IMR-90 (cell line): ENCODE data around the gene LSM2. TPM values are rescaled to one million over a fixed set of nuclear protein-coding genes. Genes with fewer than 3 reads are reported as not detected.
"Not testable (repeated sequence)": the region's sequence is repeated elsewhere in the genome, so short reads cannot be mapped to it uniquely, and the experiment has no call there.

Source experiments
- ATAC-seq: fragments of 200-7000 bp; cut with Tn5 transposase; 2 replicates; pipeline ENCODE4 v1.9.1; 2020; ENCODE audit warnings: low read depth, mild to moderate bottlenecking, moderate library complexity
- BruUV-seq: library from RNA; stranded (reverse); fragments of 400-500 nt; replicated peaks from 2 replicates; lab custom pipeline; 2021; lab: Mats Ljungman, UMichigan
- CTCF ChIA-PET: fragments of 300-600 bp; formaldehyde crosslinking; extraction: SDS; loops from one replicate; lab custom pipeline; 2021; ENCODE audit warnings: antibody characterized with exemption; lab: Yijun Ruan, JAX
- POLR2A ChIA-PET: fragments of 300-600 bp; sonication (Branson Sonifier 250); formaldehyde crosslinking; loops from one replicate; lab custom pipeline; 2022; ENCODE audit warnings: antibody characterized with exemption; ENCODE audit not compliant: unreplicated experiment; lab: Charles Lee
- DNase-seq: peaks from one replicate; pipeline ENCODE4 v3.0.0; 2013
- H2AFZ ChIP-seq: replicated peaks from 2 replicates; pipeline ENCODE3; 2013; ENCODE audit warnings: low read length, mild to moderate bottlenecking; ENCODE audit not compliant: poor library complexity
- H2AK5ac ChIP-seq: 2 replicates; pipeline ENCODE4 v1.6.1; 2013; ENCODE audit warnings: low read depth, low read length, inconsistent platforms
- H2AK9ac ChIP-seq: replicated peaks from 2 replicates; pipeline ENCODE3; 2013; ENCODE audit warnings: mild to moderate bottlenecking, low read depth, low read length, moderate library complexity; ENCODE audit not compliant: poor library complexity
- H2BK120ac ChIP-seq: 2 replicates; pipeline ENCODE4 v1.6.1; 2013; ENCODE audit warnings: low read depth, low read length, inconsistent platforms
- H2BK15ac ChIP-seq: 3 replicates; pipeline ENCODE4 v1.6.1; 2013; ENCODE audit warnings: low read depth, low read length, inconsistent platforms
- H2BK20ac ChIP-seq: 2 replicates; pipeline ENCODE4 v1.6.1; 2013; ENCODE audit warnings: low read depth, mild to moderate bottlenecking, inconsistent platforms, low read length, moderate library complexity
- H2BK5ac ChIP-seq: 2 replicates; pipeline ENCODE4 v1.6.1; 2013; ENCODE audit warnings: mild to moderate bottlenecking, low read depth, low read length, inconsistent platforms; ENCODE audit not compliant: poor library complexity, severe bottlenecking
- H3K14ac ChIP-seq: replicated peaks from 2 replicates; pipeline ENCODE4 v1.6.1; 2013; ENCODE audit warnings: low read depth, low read length, inconsistent platforms
- H3K18ac ChIP-seq: 2 replicates; pipeline ENCODE4 v1.6.1; 2013; ENCODE audit warnings: low read depth, low read length, control low read depth
- H3K23ac ChIP-seq: 2 replicates; pipeline ENCODE4 v1.6.1; 2013; ENCODE audit warnings: low read depth, low read length, inconsistent platforms
- H3K27ac ChIP-seq: 2 replicates; pipeline ENCODE4 v1.5.1; 2013; ENCODE audit warnings: mild to moderate bottlenecking, control low read depth, low read length; ENCODE audit not compliant: insufficient read depth
- H3K27me3 ChIP-seq: 2 replicates; pipeline ENCODE4 v1.6.1; 2013; ENCODE audit warnings: low read length; ENCODE audit not compliant: control insufficient read depth, insufficient read depth
- H3K36me3 ChIP-seq: 2 replicates; pipeline ENCODE4 v1.6.1; 2013; ENCODE audit warnings: low read length, mixed read lengths; ENCODE audit not compliant: control insufficient read depth, insufficient read depth
- H3K4ac ChIP-seq: 2 replicates; pipeline ENCODE4 v1.6.1; 2013; ENCODE audit warnings: low read depth, low read length, inconsistent platforms
- H3K4me1 ChIP-seq: 2 replicates; pipeline ENCODE4 v1.6.1; 2013; ENCODE audit warnings: low read length, mixed read lengths; ENCODE audit not compliant: control insufficient read depth, insufficient read depth
- H3K4me2 ChIP-seq: 2 replicates; pipeline ENCODE4 v1.6.1; 2013; ENCODE audit warnings: low read depth, mild to moderate bottlenecking, control low read depth, low read length, moderate library complexity
- H3K4me3 ChIP-seq: 2 replicates; pipeline ENCODE4 v1.5.1; 2013; ENCODE audit warnings: low read depth, mild to moderate bottlenecking, control low read depth, low read length, moderate library complexity; ENCODE audit not compliant: insufficient read depth
- H3K56ac ChIP-seq: 2 replicates; pipeline ENCODE4 v1.6.1; 2013; ENCODE audit warnings: low read length, inconsistent platforms; ENCODE audit not compliant: insufficient read depth; ENCODE audit errors: extremely low read depth
- H3K79me1 ChIP-seq, 2 experiments: 2 replicates each; pipeline ENCODE4 v1.6.1; 2013; ENCODE audit warnings: low read length in 2 of 2, inconsistent platforms in 1 of 2, low read depth in 1 of 2
- H3K9ac ChIP-seq: 2 replicates; pipeline ENCODE4 v1.6.1; 2013; ENCODE audit warnings: low read depth, low read length, control low read depth
- H3K9me1 ChIP-seq: 2 replicates; pipeline ENCODE4 v1.6.1; 2013; ENCODE audit warnings: low read length, inconsistent platforms; ENCODE audit not compliant: insufficient read depth
- H3K9me3 ChIP-seq: 2 replicates; pipeline ENCODE4 v1.6.1; 2013; ENCODE audit warnings: low read length; ENCODE audit not compliant: control insufficient read depth, insufficient read depth
- H4K20me1 ChIP-seq: 2 replicates; pipeline ENCODE4 v1.6.1; 2013; ENCODE audit warnings: low read length, inconsistent platforms; ENCODE audit not compliant: insufficient read depth
- H4K5ac ChIP-seq: 2 replicates; pipeline ENCODE4 v1.6.1; 2013; ENCODE audit warnings: mild to moderate bottlenecking, low read depth, low read length, control low read depth
- H4K8ac ChIP-seq, 2 experiments: 2 replicates each; pipeline ENCODE4 v1.6.1; 2013; ENCODE audit warnings: low read depth in 2 of 2, low read length in 2 of 2, control low read depth in 1 of 2, inconsistent platforms in 1 of 2
- H4K91ac ChIP-seq: 2 replicates; pipeline ENCODE4 v1.6.1; 2013; ENCODE audit warnings: low read depth, low read length, inconsistent platforms; ENCODE audit not compliant: insufficient read depth
- BHLHE40 ChIP-seq: fragments of 150-350 bp; IDR thresholded peaks from 2 replicates; pipeline ENCODE4 v1.6.1; 2016; ENCODE audit warnings: mild to moderate bottlenecking, low read depth, low read length
- MXI1 ChIP-seq: IDR thresholded peaks from 2 replicates; pipeline ENCODE4 v1.6.1; 2012; ENCODE audit warnings: low read depth, mild to moderate bottlenecking, low read length, moderate library complexity, borderline replicate concordance
- NFE2L2 ChIP-seq: fragments of 150-350 bp; IDR thresholded peaks from 2 replicates; pipeline ENCODE4 v1.6.1; 2016; ENCODE audit warnings: low read depth, mild to moderate bottlenecking, low read length
- RCOR1 ChIP-seq: IDR thresholded peaks from 2 replicates; pipeline ENCODE4 v1.6.1; 2012; ENCODE audit warnings: mild to moderate bottlenecking, low read length, improper control_type of control experiment; ENCODE audit not compliant: insufficient replicate concordance
- WGBS, 2 experiments: methylation state at CpG; one replicate each; pipeline versions ENCODE4 v1.1.5 to v1.1.7; 2013; ENCODE audit warnings: missing lambda C conversion rate in 2 of 2; ENCODE audit not compliant: insufficient read length in 1 of 2; ENCODE audit errors: extremely low coverage in 2 of 2; 5-methylcytosine and 5-hydroxymethylcytosine counted together
- dilution Hi-C: fragments of 300-500 bp; cut with HindIII; formaldehyde crosslinking; loops from one replicate; pipeline ENCODE4 v1.14.3; 2018; ENCODE audit warnings: low sequenced_read_pairs; ENCODE audit not compliant: unreplicated experiment
- in situ Hi-C: fragments of 300-500 bp; cut with MboI; formaldehyde crosslinking; loops from 3 replicates; pipeline ENCODE4 v1.14.3; 2019; ENCODE audit warnings: low sequenced_read_pairs, inconsistent platforms, mixed read lengths
- intact Hi-C: fragments of 100-400 bp; cut with micrococcal nuclease; formaldehyde crosslinking; loops from 2 replicates; pipeline ENCODE4 v1.10.0; 2022
- polyA plus RNA-seq, 3 experiments: library from polyadenylated mRNA; depleted of rRNA; stranded (reverse); fragments of >200 nt; gene quantifications; 2 replicates each; pipeline ENCODE4 v1.2.3, GENCODE V29; 2012; ENCODE audit warnings: low replicate concordance in 1 of 3
- total RNA-seq: library from RNA; depleted of rRNA; stranded (reverse); fragments of >200 nt; gene quantifications from 2 replicates; pipeline ENCODE4 v1.2.3, GENCODE V29; 2012
- TF ChIP-seq, protein P1 (sequence below): conservative IDR thresholded peaks from 2 replicates; pipeline ENCODE4 v1.5.1; 2012; ENCODE audit warnings: mild to moderate bottlenecking, low read depth, low read length, improper control_type of control experiment

LSM2 gene
- total and polyA plus RNA-seq, 2 of the 4 experiments (the other 2 are of a cell fraction) = 56.3 to 61.0 TPM

DNA sequence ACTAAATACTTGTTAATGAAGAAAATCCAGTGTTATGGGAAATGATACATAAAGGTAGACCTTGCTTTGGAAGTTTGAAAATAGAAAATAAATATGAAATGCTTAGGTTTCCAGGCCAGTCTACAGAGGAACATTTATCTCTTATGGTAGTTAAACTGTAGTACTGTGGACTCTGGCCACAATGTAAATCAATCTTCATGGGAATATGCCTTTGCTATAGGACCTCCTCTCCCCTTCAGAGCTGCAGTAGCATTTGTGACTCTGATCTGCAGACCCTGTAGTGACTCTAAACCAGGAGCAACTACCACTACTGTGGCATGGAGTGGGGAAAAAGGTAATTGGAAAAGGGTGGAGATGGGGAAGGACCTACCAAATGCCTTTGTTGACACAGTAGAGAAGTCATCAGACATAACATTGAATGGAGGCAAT lies 13.1 kb upstream of the LSM2 start:
- Histone ChIP-seq H2AK5ac (peak overlapping the region; percentile 56; the same call in 1 of the 2 replicates), H3K27ac (no peak overlapping the region), H2BK120ac (no peak overlapping the region), H4K91ac (no peak overlapping the region), H4K20me1 (no peaks in the 10 kb centered on the region; the same call in 1 of the 2 replicates), H3K14ac (no peak overlapping the region), H3K56ac (no peak overlapping the region), H2AFZ (no peak overlapping the region), H3K18ac (no peak overlapping the region), H4K8ac (0 out of 4 replicates have a peak overlapping the region, but pooled peaks of 1 of the 2 experiments have one; percentile 6), H3K4me1 (peaks cover 6% of the 10 kb centered on the region), H2AK9ac (no peak overlapping the region), H2BK15ac (no peak overlapping the region), H3K9me1 (peaks cover 7% of the 10 kb centered on the region), H3K79me1 (peaks cover 10 to 47% of the 10 kb centered on the region in 2 experiments), H2BK5ac (peak overlapping the region; percentile 25), H3K4me2 (0 out of 2 replicates have a peak overlapping the region, but pooled peaks have one; percentile 5), H4K5ac (no peak overlapping the region), H3K4me3 (no peak overlapping the region), H3K4ac (no peak overlapping the region), H3K9me3 (no peaks in the 10 kb centered on the region), H2BK20ac (no peak overlapping the region), H3K9ac (no peak overlapping the region), H3K23ac (0 out of 2 replicates have a peak overlapping the region, but pooled peaks have one; percentile 5), H3K27me3 (no peaks in the 10 kb centered on the region), H3K36me3 (no peaks in the 10 kb centered on the region)
- BruUV-seq = no TSS peak
- ChIA-PET POLR2A (no interaction called here), CTCF (interaction anchor here (0.6 kb wide), 2 partner anchors 21 to 50 kb away, joined by 5 to 6 read pairs; no protein-coding TSS in a partner anchor)
- DNase-seq (no peak), ATAC-seq (no peak)
- intact Hi-C loops = no loop called here
- dilution Hi-C loops = no loop called here
- TF ChIP-seq MXI1 = no peak
- TF ChIP-seq NFE2L2 = no peak
- no peak for TF ChIP-seq BHLHE40
- no peak for TF ChIP-seq RCOR1
- TF ChIP-seq, protein P1, sequence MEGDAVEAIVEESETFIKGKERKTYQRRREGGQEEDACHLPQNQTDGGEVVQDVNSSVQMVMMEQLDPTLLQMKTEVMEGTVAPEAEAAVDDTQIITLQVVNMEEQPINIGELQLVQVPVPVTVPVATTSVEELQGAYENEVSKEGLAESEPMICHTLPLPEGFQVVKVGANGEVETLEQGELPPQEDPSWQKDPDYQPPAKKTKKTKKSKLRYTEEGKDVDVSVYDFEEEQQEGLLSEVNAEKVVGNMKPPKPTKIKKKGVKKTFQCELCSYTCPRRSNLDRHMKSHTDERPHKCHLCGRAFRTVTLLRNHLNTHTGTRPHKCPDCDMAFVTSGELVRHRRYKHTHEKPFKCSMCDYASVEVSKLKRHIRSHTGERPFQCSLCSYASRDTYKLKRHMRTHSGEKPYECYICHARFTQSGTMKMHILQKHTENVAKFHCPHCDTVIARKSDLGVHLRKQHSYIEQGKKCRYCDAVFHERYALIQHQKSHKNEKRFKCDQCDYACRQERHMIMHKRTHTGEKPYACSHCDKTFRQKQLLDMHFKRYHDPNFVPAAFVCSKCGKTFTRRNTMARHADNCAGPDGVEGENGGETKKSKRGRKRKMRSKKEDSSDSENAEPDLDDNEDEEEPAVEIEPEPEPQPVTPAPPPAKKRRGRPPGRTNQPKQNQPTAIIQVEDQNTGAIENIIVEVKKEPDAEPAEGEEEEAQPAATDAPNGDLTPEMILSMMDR = no peak
- in situ Hi-C loops = no loop called here

DNA sequence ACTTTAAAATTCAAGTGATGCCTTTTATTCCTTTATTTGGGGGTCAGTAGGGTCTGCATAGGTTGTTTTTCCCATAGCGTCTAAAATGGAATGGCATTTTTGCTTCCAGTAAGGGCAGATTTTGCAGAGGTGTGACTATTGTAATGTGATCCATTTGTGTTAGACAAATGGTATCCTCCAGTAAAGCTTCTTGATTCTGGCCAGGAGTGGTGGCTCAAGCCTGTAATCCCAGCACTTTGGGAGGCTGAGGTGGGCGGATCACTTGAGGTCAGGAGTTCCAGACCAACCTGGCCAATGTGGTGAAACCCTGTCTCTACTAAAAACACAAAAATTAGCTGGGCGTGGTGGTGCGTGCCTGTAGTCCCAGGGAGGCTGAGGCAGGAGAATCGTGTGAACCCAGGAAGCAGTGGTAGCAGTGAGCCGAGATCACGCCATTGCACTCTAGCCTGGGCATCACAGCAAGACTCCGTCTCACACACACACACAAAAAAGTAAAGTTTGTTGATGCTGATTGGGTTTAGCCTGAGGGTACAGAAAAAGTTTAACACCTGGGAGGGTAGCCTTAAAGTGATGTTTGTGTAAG lies 11.3 kb upstream of the LSM2 start:
- dilution Hi-C loops, DNase-seq: not testable (repeated sequence)

More for the DNA sequence above, 11.3 kb upstream of the LSM2 start:
- H3K4me2 ChIP-seq = peak overlapping the region; percentile 75
- WGBS, 2 experiments = 86% methylated on average over 1 of the region's 8 CpGs; no CpG with 5 or more reads in 1 of the 2 experiments
- CTCF ChIA-PET, H3K18ac ChIP-seq, H4K8ac ChIP-seq, H2BK20ac ChIP-seq, H4K5ac ChIP-seq, H2AK5ac ChIP-seq, H3K4me3 ChIP-seq, H3K27me3 ChIP-seq, H2AFZ ChIP-seq, H3K56ac ChIP-seq, BruUV-seq, POLR2A ChIA-PET, H3K4ac ChIP-seq, H3K9me3 ChIP-seq, H3K9me1 ChIP-seq, H3K36me3 ChIP-seq, H4K91ac ChIP-seq, H2BK15ac ChIP-seq, H2AK9ac ChIP-seq, intact Hi-C loops, H3K27ac ChIP-seq, ATAC-seq, H4K20me1 ChIP-seq, H2BK120ac ChIP-seq, in situ Hi-C loops, H3K4me1 ChIP-seq, H3K9ac ChIP-seq: not testable (repeated sequence)
- peak overlapping the region; percentile 13; the same call in 1 of the 2 replicates for H3K23ac ChIP-seq
- peaks cover 10 to 50% of the 10 kb centered on the region in 2 experiments; a peak in 3 of 4 replicates for H3K79me1 ChIP-seq
- 0 out of 2 replicates have a peak overlapping the region, but pooled peaks have one; percentile 59 for H3K14ac ChIP-seq
- peak overlapping the region; percentile 31 for H2BK5ac ChIP-seq
